ENCODE measurements around the gene PPIB. TPM values are rescaled to one million over a fixed set of nuclear protein-coding genes. Genes with fewer than 3 reads are reported as not detected.
A peak's percentile ranks its signal among the peaks of the same experiment; 100 is the strongest.

The PPIB gene
- total RNA-seq, 1 experiment from 2014 or later, result 410 TPM

- POLR2A ChIA-PET (ENCODE audit: low non-redundant PET), result interaction anchor here (0.6 kb wide), 1 partner anchor 13 kb away, joined by 7 read pairs; no protein-coding TSS in a partner anchor
- Histone ChIP-seq H3K9me3 (ENCODE audit: low read depth, low read length, poor library complexity, severe bottlenecking) (no peaks in the 10 kb centered on the region), H3K4me3 (ENCODE audit: low read depth, low read length, poor library complexity, severe bottlenecking) (peak overlapping the region; percentile 77), H3K27me3 (replicated peaks; ENCODE audit: insufficient read depth, low read depth, low read length, poor library complexity) (no peaks in the 10 kb centered on the region), H3K4me1 (ENCODE audit: insufficient read depth, low read length, poor library complexity, severe bottlenecking) (peaks cover 10% of the 10 kb centered on the region), H3K36me3 (ENCODE audit: insufficient read depth, low read length, poor library complexity, severe bottlenecking) (peaks cover 38% of the 10 kb centered on the region), H3K27ac (ENCODE audit: low read depth, low read length, poor library complexity, severe bottlenecking) (peak overlapping the region; percentile 79)
- TF ChIP-seq EZH2 (IDR thresholded peaks at IDR 0.05; ENCODE audit: borderline replicate concordance, low read depth, low read length, poor library complexity, severe bottlenecking) (no peak), CTCF (conservative IDR thresholded peaks at IDR 0.05; ENCODE audit: low read depth, low read length) (no peak)
- no TSS peak for BruUV-seq (replicated peaks)
- CTCF ChIA-PET, result interaction anchor here (0.6 to 1.7 kb wide), 4 partner anchors 9 to 1350 kb away, joined by 4 to 7 read pairs (median 6); no protein-coding TSS in a partner anchor
- no peak for DNase-seq (ENCODE audit: low spot score)
- intact Hi-C loops (cut with micrococcal nuclease; ENCODE audit: unreplicated experiment), result no loop called here
Observed at GRCh38 chr15:64162478-64162868, 349 bp downstream of the PPIB start.

- Histone ChIP-seq H3K4me1 (ENCODE audit: insufficient read depth, low read length, poor library complexity, severe bottlenecking) (peaks cover 10% of the 10 kb centered on the region), H3K4me3 (ENCODE audit: low read depth, low read length, poor library complexity, severe bottlenecking) (peak overlapping the region; percentile 77), H3K27me3 (replicated peaks; ENCODE audit: insufficient read depth, low read depth, low read length, poor library complexity) (no peaks in the 10 kb centered on the region), H3K27ac (ENCODE audit: low read depth, low read length, poor library complexity, severe bottlenecking) (peak overlapping the region; percentile 79), H3K9me3 (ENCODE audit: low read depth, low read length, poor library complexity, severe bottlenecking) (no peaks in the 10 kb centered on the region), H3K36me3 (ENCODE audit: insufficient read depth, low read length, poor library complexity, severe bottlenecking) (peaks cover 44% of the 10 kb centered on the region)
- ChIA-PET POLR2A (ENCODE audit: low non-redundant PET) (interaction anchor here (0.6 kb wide), 1 partner anchor 30 kb away, joined by 3 read pairs; no protein-coding TSS in a partner anchor), CTCF (interaction anchor here (1.7 kb wide), 1 partner anchor 8 kb away, joined by 7 read pairs; no protein-coding TSS in a partner anchor)
- intact Hi-C loops (cut with micrococcal nuclease; ENCODE audit: unreplicated experiment), result no loop called here
- TF ChIP-seq EZH2 (IDR thresholded peaks at IDR 0.05; ENCODE audit: borderline replicate concordance, low read depth, low read length, poor library complexity, severe bottlenecking) (no peak), CTCF (conservative IDR thresholded peaks at IDR 0.05; ENCODE audit: low read depth, low read length) (no peak)
- TSS peak; percentile 78 for BruUV-seq (replicated peaks)
- DNase-seq (ENCODE audit: low spot score), result no peak
Observed at GRCh38 chr15:64161688-64162477, 939 bp downstream of the PPIB start.

- BruUV-seq (replicated peaks), result no TSS peak
- Histone ChIP-seq H3K4me3 (ENCODE audit: low read depth, low read length, poor library complexity, severe bottlenecking) (no peak overlapping the region), H3K4me1 (ENCODE audit: insufficient read depth, low read length, poor library complexity, severe bottlenecking) (peaks cover 7% of the 10 kb centered on the region), H3K27me3 (replicated peaks; ENCODE audit: insufficient read depth, low read depth, low read length, poor library complexity) (no peaks in the 10 kb centered on the region), H3K9me3 (ENCODE audit: low read depth, low read length, poor library complexity, severe bottlenecking) (no peaks in the 10 kb centered on the region), H3K36me3 (ENCODE audit: insufficient read depth, low read length, poor library complexity, severe bottlenecking) (peaks cover 65% of the 10 kb centered on the region), H3K27ac (ENCODE audit: low read depth, low read length, poor library complexity, severe bottlenecking) (peak overlapping the region; percentile 47)
- TF ChIP-seq EZH2 (IDR thresholded peaks at IDR 0.05; ENCODE audit: borderline replicate concordance, low read depth, low read length, poor library complexity, severe bottlenecking), result no peak
- no peak for TF ChIP-seq CTCF (conservative IDR thresholded peaks at IDR 0.05; ENCODE audit: low read depth, low read length)
- intact Hi-C loops (cut with micrococcal nuclease; ENCODE audit: unreplicated experiment), result no loop called here
- DNase-seq (ENCODE audit: low spot score), result no peak
- POLR2A ChIA-PET (ENCODE audit: low non-redundant PET), result no interaction called here
- CTCF ChIA-PET, result no interaction called here
Observed at GRCh38 chr15:64158363-64159134, 4.3 kb downstream of the PPIB start.
